ENCODE results near the gene SYT17.

SYT17 gene

GRCh38 chr16:19240494-19240893, 72.5 kb downstream of the SYT17 start:
- Histone ChIP-seq H2AK5ac (ENCODE audit: low read length) (no peak overlapping the region), H2AFZ (ENCODE audit: insufficient read depth, low read length, poor library complexity) (no peak overlapping the region), H3K27ac (ENCODE audit: low read depth, low read length) (no peak overlapping the region), H3K4ac (ENCODE audit: low read depth, low read length) (no peak overlapping the region), H3K23ac (ENCODE audit: low read length) (no peak overlapping the region), H2BK12ac (ENCODE audit: low read length) (no peak overlapping the region), H3K36me3 (ENCODE audit: control insufficient read depth in 1 of 2, insufficient read depth in 2 of 2, low read length in 2 of 2) (no peaks in the 10 kb centered on the region), H4K12ac (ENCODE audit: low read depth, low read length) (no peak overlapping the region), H2BK120ac (ENCODE audit: insufficient read depth, low read length, poor library complexity) (no peak overlapping the region), H3K9me3 (ENCODE audit: insufficient read depth, low read depth, low read length) (peaks cover 3% of the 10 kb centered on the region), H3K27me3 (ENCODE audit: insufficient read depth, low read length) (no peaks in the 10 kb centered on the region), H3K4me3 (ENCODE audit: low read depth, low read length) (no peak overlapping the region), H3K14ac (ENCODE audit: low read length) (no peak overlapping the region), H3K9ac (ENCODE audit: low read length) (no peak overlapping the region), H2BK5ac (ENCODE audit: low read depth, low read length, poor library complexity) (no peak overlapping the region), H3K18ac (ENCODE audit: low read length) (no peak overlapping the region), H3K4me1 (ENCODE audit: control insufficient read depth in 1 of 2, insufficient read depth in 2 of 2, low read length in 2 of 2) (no peaks in the 10 kb centered on the region), H4K8ac (ENCODE audit: low read depth, low read length) (no peak overlapping the region), H3K79me1 (ENCODE audit: low read length) (no peaks in the 10 kb centered on the region), H3K79me2 (ENCODE audit: control insufficient read depth, insufficient read depth, low read length, poor library complexity) (no peaks in the 10 kb centered on the region), H4K91ac (ENCODE audit: low read depth, low read length) (no peak overlapping the region), H3K4me2 (ENCODE audit: low read length) (no peak overlapping the region)
- WGBS (ENCODE audit: extremely low coverage, insufficient coverage, insufficient read length) = no CpG with 5 or more reads among the region's 7 CpGs
- no peak for DNase-seq

- Histone ChIP-seq H3K36me3 (ENCODE audit: control insufficient read depth in 1 of 2, insufficient read depth in 2 of 2, low read length in 2 of 2) (no peaks in the 10 kb centered on the region), H3K14ac (ENCODE audit: low read length) (no peak overlapping the region), H3K27me3 (ENCODE audit: insufficient read depth, low read length) (no peaks in the 10 kb centered on the region), H3K79me1 (ENCODE audit: low read length) (no peaks in the 10 kb centered on the region), H2BK120ac (ENCODE audit: insufficient read depth, low read length, poor library complexity) (no peak overlapping the region), H4K12ac (ENCODE audit: low read depth, low read length) (no peak overlapping the region), H3K23ac (ENCODE audit: low read length) (no peak overlapping the region), H3K18ac (ENCODE audit: low read length) (no peak overlapping the region), H3K79me2 (ENCODE audit: control insufficient read depth, insufficient read depth, low read length, poor library complexity) (no peaks in the 10 kb centered on the region), H2BK5ac (ENCODE audit: low read depth, low read length, poor library complexity) (no peak overlapping the region), H3K9me3 (ENCODE audit: insufficient read depth, low read depth, low read length) (peaks cover 3% of the 10 kb centered on the region), H3K27ac (ENCODE audit: low read depth, low read length) (no peak overlapping the region), H3K9ac (ENCODE audit: low read length) (no peak overlapping the region), H3K4me3 (ENCODE audit: low read depth, low read length) (no peak overlapping the region), H3K4me2 (ENCODE audit: low read length) (no peak overlapping the region), H3K4me1 (ENCODE audit: control insufficient read depth in 1 of 2, insufficient read depth in 2 of 2, low read length in 2 of 2) (no peaks in the 10 kb centered on the region), H2AK5ac (ENCODE audit: low read length) (no peak overlapping the region), H3K4ac (ENCODE audit: low read depth, low read length) (no peak overlapping the region), H4K91ac (ENCODE audit: low read depth, low read length) (no peak overlapping the region), H2BK12ac (ENCODE audit: low read length) (no peak overlapping the region), H4K8ac (ENCODE audit: low read depth, low read length) (no peak overlapping the region), H2AFZ (ENCODE audit: insufficient read depth, low read length, poor library complexity) (no peak overlapping the region)
- DNase-seq = no peak
- no CpG with 5 or more reads among the region's 11 CpGs for WGBS (ENCODE audit: extremely low coverage, insufficient coverage, insufficient read length)
These were observed 73.5 kb downstream of the SYT17 start for GRCh38 chr16:19241512-19241911.

- H3K9me3 ChIP-seq (ENCODE audit: insufficient read depth, low read depth, low read length) = peaks cover 3% of the 10 kb centered on the region
- H3K4me3 ChIP-seq (ENCODE audit: low read depth, low read length) = no peak overlapping the region
- H3K9ac ChIP-seq (ENCODE audit: low read length) = no peak overlapping the region
- H4K91ac ChIP-seq (ENCODE audit: low read depth, low read length) = no peak overlapping the region
- H3K23ac ChIP-seq (ENCODE audit: low read length) = no peak overlapping the region
- no peak overlapping the region for H2BK120ac ChIP-seq (ENCODE audit: insufficient read depth, low read length, poor library complexity)
- no peak overlapping the region for H3K14ac ChIP-seq (ENCODE audit: low read length)
- no peaks in the 10 kb centered on the region for H3K4me1 ChIP-seq (ENCODE audit: control insufficient read depth in 1 of 2, insufficient read depth in 2 of 2, low read length in 2 of 2)
- H3K36me3 ChIP-seq (ENCODE audit: control insufficient read depth in 1 of 2, insufficient read depth in 2 of 2, low read length in 2 of 2) = no peaks in the 10 kb centered on the region
- H3K4me2 ChIP-seq (ENCODE audit: low read length) = no peak overlapping the region
- H3K4ac ChIP-seq (ENCODE audit: low read depth, low read length) = no peak overlapping the region
- H3K27ac ChIP-seq (ENCODE audit: low read depth, low read length) = no peak overlapping the region
- H2BK12ac ChIP-seq (ENCODE audit: low read length) = no peak overlapping the region
- no peaks in the 10 kb centered on the region for H3K27me3 ChIP-seq (ENCODE audit: insufficient read depth, low read length)
- no peak overlapping the region for H2AFZ ChIP-seq (ENCODE audit: insufficient read depth, low read length, poor library complexity)
- H4K8ac ChIP-seq (ENCODE audit: low read depth, low read length) = no peak overlapping the region
- no peaks in the 10 kb centered on the region for H3K79me1 ChIP-seq (ENCODE audit: low read length)
- H4K12ac ChIP-seq (ENCODE audit: low read depth, low read length) = no peak overlapping the region
- H2AK5ac ChIP-seq (ENCODE audit: low read length) = no peak overlapping the region
- no peak overlapping the region for H2BK5ac ChIP-seq (ENCODE audit: low read depth, low read length, poor library complexity)
- no CpG with 5 or more reads among the region's 1 CpG for WGBS (ENCODE audit: extremely low coverage, insufficient coverage, insufficient read length)
- H3K79me2 ChIP-seq (ENCODE audit: control insufficient read depth, insufficient read depth, low read length, poor library complexity) = no peaks in the 10 kb centered on the region
- DNase-seq = peak; percentile 68 to 77
- H3K18ac ChIP-seq (ENCODE audit: low read length) = no peak overlapping the region
These were observed 74.1 kb downstream of the SYT17 start for GRCh38 chr16:19242186-19242585.

- WGBS (ENCODE audit: extremely low coverage, insufficient coverage, insufficient read length) = no CpG with 5 or more reads among the region's 3 CpGs
- no peak overlapping the region for H3K4me2 ChIP-seq (ENCODE audit: low read length)
- no peak for DNase-seq
These were observed 75.0 kb downstream of the SYT17 start for GRCh38 chr16:19242987-19243575.

More at GRCh38 chr16:19242987-19243575, 75.0 kb downstream of the SYT17 start:
- Histone ChIP-seq H3K79me2 (ENCODE audit: control insufficient read depth, insufficient read depth, low read length, poor library complexity) (no peaks in the 10 kb centered on the region), H4K8ac (ENCODE audit: low read depth, low read length) (no peak overlapping the region), H3K79me1 (ENCODE audit: low read length) (no peaks in the 10 kb centered on the region), H3K14ac (ENCODE audit: low read length) (no peak overlapping the region), H3K27me3 (ENCODE audit: insufficient read depth, low read length) (no peaks in the 10 kb centered on the region), H3K9me3 (ENCODE audit: insufficient read depth, low read depth, low read length) (peaks cover 3% of the 10 kb centered on the region), H2BK120ac (ENCODE audit: insufficient read depth, low read length, poor library complexity) (no peak overlapping the region), H4K12ac (ENCODE audit: low read depth, low read length) (no peak overlapping the region), H3K18ac (ENCODE audit: low read length) (no peak overlapping the region), H3K36me3 (ENCODE audit: control insufficient read depth in 1 of 2, insufficient read depth in 2 of 2, low read length in 2 of 2) (no peaks in the 10 kb centered on the region), H4K91ac (ENCODE audit: low read depth, low read length) (no peak overlapping the region), H3K4me1 (ENCODE audit: control insufficient read depth in 1 of 2, insufficient read depth in 2 of 2, low read length in 2 of 2) (no peaks in the 10 kb centered on the region), H3K9ac (ENCODE audit: low read length) (no peak overlapping the region), H3K27ac (ENCODE audit: low read depth, low read length) (no peak overlapping the region), H2BK5ac (ENCODE audit: low read depth, low read length, poor library complexity) (no peak overlapping the region), H2AK5ac (ENCODE audit: low read length) (no peak overlapping the region), H2BK12ac (ENCODE audit: low read length) (no peak overlapping the region), H3K4me3 (ENCODE audit: low read depth, low read length) (no peak overlapping the region), H3K23ac (ENCODE audit: low read length) (no peak overlapping the region), H3K4ac (ENCODE audit: low read depth, low read length) (no peak overlapping the region), H2AFZ (ENCODE audit: insufficient read depth, low read length, poor library complexity) (no peak overlapping the region)

Measured in trophoblast cell (in vitro differentiated cells and primary cell).